Activated naive CD4-positive, alpha-beta T cell treated with anti-CD3 and anti-CD28 coated beads, Interleukin-2, amount 50 U/mL, for 72 hours (primary cell): Measurements from ENCODE around the gene LIMCH1. TPM values are rescaled to one million over a fixed set of nuclear protein-coding genes. Genes with fewer than 3 reads are reported as not detected.
"Not testable (repeated sequence)": the region's sequence is repeated elsewhere in the genome, so short reads cannot be mapped to it uniquely, and the experiment has no call there.

Experiments used
- ATAC-seq, 2 donors: fragments of 150-1000 bp; cut with Tn5 transposase; 2 replicates each; pipeline ENCODE4 v1.10.0; 2021; ENCODE audit warnings: mild to moderate bottlenecking in 2 of 2, moderate library complexity in 2 of 2
- DNase-seq, 2 donors: peaks; one replicate each; pipeline ENCODE4 v3.0.0; 2021 to 2022; ENCODE audit warnings: low spot score in 2 of 2
- H3K27ac Mint-ChIP-seq, 2 donors: one replicate each; pipeline ENCODE4 v1.8.0; 2022; ENCODE audit warnings: mild to moderate bottlenecking in 2 of 2, mixed read lengths in 2 of 2
- H3K36me3 Mint-ChIP-seq, 2 donors: one replicate each; pipeline ENCODE4 v1.8.0; 2022; ENCODE audit warnings: mixed read lengths in 2 of 2
- H3K9me3 Mint-ChIP-seq, 2 donors: one replicate each; pipeline ENCODE4 v1.8.0; 2022; ENCODE audit warnings: mixed read lengths in 2 of 2
- total RNA-seq, 2 donors: library from RNA; stranded (reverse); gene quantifications; one replicate each; pipeline ENCODE4 v1.2.3, GENCODE V29; 2022

Gene LIMCH1
- total RNA-seq, 2 donors from 2014 or later = not detected

- not testable (repeated sequence) for H3K27ac Mint-ChIP-seq, DNase-seq, ATAC-seq
- H3K36me3 Mint-ChIP-seq = peaks cover 0 to 12% of the 10 kb centered on the region in 2 donors
- H3K9me3 Mint-ChIP-seq = peaks cover 0 to 11% of the 10 kb centered on the region in 2 donors
These were observed 199.5 kb downstream of the LIMCH1 start for GRCh38 chr4:41737491-41737890.

- Mint-ChIP-seq H3K27ac (no peak overlapping the region), H3K9me3 (peaks cover 6 to 9% of the 10 kb centered on the region in 2 donors), H3K36me3 (peaks cover 13 to 16% of the 10 kb centered on the region in 2 donors)
- ATAC-seq (no peak), DNase-seq (no peak)
These were observed 203.4 kb downstream of the LIMCH1 start for GRCh38 chr4:41741354-41741753.

- peaks cover 13 to 25% of the 10 kb centered on the region in 2 donors for H3K36me3 Mint-ChIP-seq
- no peak overlapping the region for H3K27ac Mint-ChIP-seq
- H3K9me3 Mint-ChIP-seq = peaks cover 6 to 9% of the 10 kb centered on the region in 2 donors
- DNase-seq (no peak), ATAC-seq (no peak)
These were observed 206.8 kb downstream of the LIMCH1 start for GRCh38 chr4:41744572-41745291.

GRCh38 chr4:41745292-41746024 lies 207.5 kb downstream of the LIMCH1 start:
- Mint-ChIP-seq H3K9me3 (peaks cover 6 to 9% of the 10 kb centered on the region in 2 donors), H3K27ac (no peak overlapping the region), H3K36me3 (peaks cover 13 to 23% of the 10 kb centered on the region in 2 donors)
- ATAC-seq (no peak), DNase-seq (no peak)

GRCh38 chr4:41746025-41746439 lies 208.1 kb downstream of the LIMCH1 start:
- Mint-ChIP-seq H3K9me3 (peaks cover 6 to 9% of the 10 kb centered on the region in 2 donors), H3K36me3 (peaks cover 13 to 21% of the 10 kb centered on the region in 2 donors), H3K27ac (peak overlapping the region in 1 of 2 donors; percentile 50)
- DNase-seq (no peak), ATAC-seq (no peak)

- ATAC-seq = no peak
- Mint-ChIP-seq H3K9me3 (peaks cover 6 to 9% of the 10 kb centered on the region in 2 donors), H3K36me3 (peaks cover 13 to 21% of the 10 kb centered on the region in 2 donors), H3K27ac (peak overlapping the region in 1 of 2 donors; percentile 50)
- DNase-seq = no peak
These were observed 208.7 kb downstream of the LIMCH1 start for GRCh38 chr4:41746440-41747229.

GRCh38 chr4:41747230-41748055 lies 209.5 kb downstream of the LIMCH1 start:
- H3K9me3 Mint-ChIP-seq = peaks cover 5 to 6% of the 10 kb centered on the region in 2 donors
- H3K36me3 Mint-ChIP-seq = peaks cover 13 to 21% of the 10 kb centered on the region in 2 donors
- H3K27ac Mint-ChIP-seq = peak overlapping the region in 1 of 2 donors; percentile 77
- DNase-seq (peak in 1 of 2 donors; percentile 3), ATAC-seq (no peak)

GRCh38 chr4:41748074-41748570 lies 210.2 kb downstream of the LIMCH1 start:
- no peak for ATAC-seq
- Mint-ChIP-seq H3K36me3 (peaks cover 13 to 21% of the 10 kb centered on the region in 2 donors), H3K27ac (no peak overlapping the region), H3K9me3 (peaks cover 5 to 6% of the 10 kb centered on the region in 2 donors)
- no peak for DNase-seq

GRCh38 chr4:41748571-41749475 lies 210.9 kb downstream of the LIMCH1 start, which contains the start of gene PHOX2B:
Gene PHOX2B (minus strand): TSS chr4:41748725. CDS start chr4:41748610, 115 bp downstream.
- DNase-seq (no peak), ATAC-seq (no peak)
- H3K27ac Mint-ChIP-seq = no peak within 1 kb of the TSS
- H3K9me3 Mint-ChIP-seq = peaks cover 5 to 6% of the 10 kb centered on the region in 2 donors
- H3K36me3 Mint-ChIP-seq = peaks cover 13 to 21% of the 10 kb centered on the region in 2 donors

GRCh38 chr4:41749631-41750039 lies 211.7 kb downstream of the LIMCH1 start:
- Mint-ChIP-seq H3K9me3 (peaks cover under 1% of the 10 kb centered on the region in 2 donors), H3K27ac (no peak overlapping the region), H3K36me3 (peaks cover 7 to 15% of the 10 kb centered on the region in 2 donors)
- ATAC-seq (no peak), DNase-seq (no peak)

Other genes starting within 250 kb of the LIMCH1 start
- gene PHOX2B, start 210.6 kb downstream of the LIMCH1 start, total RNA-seq = not detected